ENCODE measurements around the gene CCR7.
A peak's percentile ranks its signal among the peaks of the same experiment; 100 is the strongest.

CCR7 gene

DNA sequence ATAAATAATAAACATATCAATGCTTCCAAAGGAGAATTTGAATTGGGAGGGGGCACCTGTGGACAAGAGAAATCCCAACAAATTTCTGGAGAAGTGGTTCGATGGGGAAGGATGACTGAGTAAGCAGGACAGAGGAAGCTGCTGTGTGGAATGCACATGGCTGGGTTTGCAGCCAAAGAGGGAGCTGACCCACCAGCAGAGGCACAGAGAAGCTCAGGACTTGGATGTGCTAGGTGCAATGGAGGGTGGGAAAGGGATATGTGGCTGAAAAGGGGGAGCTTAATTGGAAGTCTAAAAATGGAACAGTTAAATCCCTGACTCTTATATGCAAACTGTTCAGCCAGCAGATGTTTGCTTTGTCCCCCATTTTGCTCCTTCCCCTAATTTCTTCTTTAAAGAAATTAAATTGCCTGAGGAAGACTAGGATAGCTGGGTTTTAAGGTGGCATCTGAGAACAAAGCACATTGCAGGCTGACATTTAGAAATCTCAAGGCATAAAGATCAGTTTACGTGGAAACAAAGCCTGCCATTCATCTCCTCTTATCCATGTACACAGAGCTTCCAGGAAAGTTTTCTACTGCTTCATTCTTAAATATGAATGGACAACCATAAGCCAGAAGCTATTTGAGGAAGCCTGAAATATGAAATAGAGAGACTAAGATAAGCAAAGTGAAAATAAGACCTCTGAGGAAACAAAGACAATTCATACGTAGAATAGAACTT, 40.9 kb downstream of the CCR7 start:
- Histone ChIP-seq H3K9ac (ENCODE audit: low read length) (no peak overlapping the region), H3K36me3 (ENCODE audit: control insufficient read depth, insufficient read depth, low read length, severe bottlenecking) (no peaks in the 10 kb centered on the region), H3K27me3 (replicated peaks; ENCODE audit: control insufficient read depth, insufficient read depth, low read length) (no peaks in the 10 kb centered on the region), H3K4me1 (ENCODE audit: control insufficient read depth, insufficient read depth, low read length) (peaks cover 25% of the 10 kb centered on the region), H3K4me3 (ENCODE audit: low read length) (no peak overlapping the region), H3K9me3 (ENCODE audit: control insufficient read depth, low read length) (peaks cover 11% of the 10 kb centered on the region)
- peak; percentile 39 for DNase-seq (ENCODE audit: low read depth)

GRCh38 chr17:40522961-40523310, 42.3 kb downstream of the CCR7 start:
- H3K4me1 ChIP-seq (ENCODE audit: control insufficient read depth, insufficient read depth, low read length): peaks cover 25% of the 10 kb centered on the region
- no peaks in the 10 kb centered on the region for H3K27me3 ChIP-seq (replicated peaks; ENCODE audit: control insufficient read depth, insufficient read depth, low read length)
- no peak overlapping the region for H3K4me3 ChIP-seq (ENCODE audit: low read length)
- no peak overlapping the region for H3K9ac ChIP-seq (ENCODE audit: low read length)
- DNase-seq (ENCODE audit: low read depth): no peak
- no peaks in the 10 kb centered on the region for H3K36me3 ChIP-seq (ENCODE audit: control insufficient read depth, insufficient read depth, low read length, severe bottlenecking)
- peaks cover 11% of the 10 kb centered on the region for H3K9me3 ChIP-seq (ENCODE audit: control insufficient read depth, low read length)

GRCh38 chr17:40522250-40522960, 42.9 kb downstream of the CCR7 start:
- peaks cover 25% of the 10 kb centered on the region for H3K4me1 ChIP-seq (ENCODE audit: control insufficient read depth, insufficient read depth, low read length)
- no peaks in the 10 kb centered on the region for H3K27me3 ChIP-seq (replicated peaks; ENCODE audit: control insufficient read depth, insufficient read depth, low read length)
- H3K4me3 ChIP-seq (ENCODE audit: low read length): no peak overlapping the region
- peak; percentile 49 for DNase-seq (ENCODE audit: low read depth)
- H3K36me3 ChIP-seq (ENCODE audit: control insufficient read depth, insufficient read depth, low read length, severe bottlenecking): no peaks in the 10 kb centered on the region
- peaks cover 11% of the 10 kb centered on the region for H3K9me3 ChIP-seq (ENCODE audit: control insufficient read depth, low read length)
- H3K9ac ChIP-seq (ENCODE audit: low read length): peak overlapping the region; percentile 58

GRCh38 chr17:40520991-40521453, 44.2 kb downstream of the CCR7 start:
- Histone ChIP-seq H3K36me3 (ENCODE audit: control insufficient read depth, insufficient read depth, low read length, severe bottlenecking) (no peaks in the 10 kb centered on the region), H3K4me3 (ENCODE audit: low read length) (no peak overlapping the region), H3K9ac (ENCODE audit: low read length) (peak overlapping the region; percentile 58), H3K9me3 (ENCODE audit: control insufficient read depth, low read length) (peaks cover 11% of the 10 kb centered on the region), H3K4me1 (ENCODE audit: control insufficient read depth, insufficient read depth, low read length) (peaks cover 18% of the 10 kb centered on the region), H3K27me3 (replicated peaks; ENCODE audit: control insufficient read depth, insufficient read depth, low read length) (no peaks in the 10 kb centered on the region)
- DNase-seq (ENCODE audit: low read depth): no peak

DNA sequence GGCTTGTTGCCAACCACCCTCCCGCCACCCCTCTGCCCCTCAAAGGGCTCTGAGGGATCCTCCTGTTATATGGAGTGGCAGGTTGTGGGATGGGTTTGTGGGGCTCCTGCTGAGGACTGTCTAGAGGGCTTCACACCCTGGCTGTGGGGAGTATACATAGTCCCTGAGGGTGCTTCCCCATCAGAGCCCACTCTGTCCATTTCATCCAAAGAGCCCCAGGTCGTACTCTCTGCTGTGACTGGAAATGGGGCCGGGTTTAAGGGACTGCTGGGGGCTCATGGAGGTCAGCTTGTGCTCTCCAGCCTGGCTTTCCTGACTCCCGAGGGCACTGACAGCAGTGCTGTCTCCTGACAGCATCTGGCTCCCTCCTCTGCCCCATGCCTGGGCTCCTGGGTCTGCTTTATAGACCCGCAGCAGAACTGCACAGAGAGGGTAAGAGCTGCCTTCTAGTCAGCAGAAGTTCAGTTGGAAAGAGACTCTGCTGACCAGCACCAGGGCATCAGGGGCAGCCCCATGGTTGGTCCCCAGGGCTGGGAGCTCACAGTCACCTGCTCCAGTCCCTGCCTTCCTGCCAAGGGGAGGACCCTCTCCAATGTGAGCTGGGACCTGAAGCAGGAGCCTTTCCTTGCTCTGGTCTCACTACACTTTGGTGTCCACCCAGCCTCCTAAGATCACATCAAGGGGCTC, 46.0 kb downstream of the CCR7 start:
- H3K4me1 ChIP-seq (ENCODE audit: control insufficient read depth, insufficient read depth, low read length): peaks cover 18% of the 10 kb centered on the region
- H3K36me3 ChIP-seq (ENCODE audit: control insufficient read depth, insufficient read depth, low read length, severe bottlenecking): no peaks in the 10 kb centered on the region
- H3K9me3 ChIP-seq (ENCODE audit: control insufficient read depth, low read length): no peaks in the 10 kb centered on the region
- no peak for DNase-seq (ENCODE audit: low read depth)
- no peaks in the 10 kb centered on the region for H3K27me3 ChIP-seq (replicated peaks; ENCODE audit: control insufficient read depth, insufficient read depth, low read length)
- no peak overlapping the region for H3K9ac ChIP-seq (ENCODE audit: low read length)
- no peak overlapping the region for H3K4me3 ChIP-seq (ENCODE audit: low read length)

- DNase-seq (ENCODE audit: low read depth): no peak
- Histone ChIP-seq H3K27me3 (replicated peaks; ENCODE audit: control insufficient read depth, insufficient read depth, low read length) (no peaks in the 10 kb centered on the region), H3K4me1 (ENCODE audit: control insufficient read depth, insufficient read depth, low read length) (peaks cover 18% of the 10 kb centered on the region), H3K36me3 (ENCODE audit: control insufficient read depth, insufficient read depth, low read length, severe bottlenecking) (no peaks in the 10 kb centered on the region), H3K4me3 (ENCODE audit: low read length) (no peak overlapping the region), H3K9me3 (ENCODE audit: control insufficient read depth, low read length) (no peaks in the 10 kb centered on the region), H3K9ac (ENCODE audit: low read length) (no peak overlapping the region)
Observed at GRCh38 chr17:40518401-40519088, 46.7 kb downstream of the CCR7 start.

GRCh38 chr17:40517981-40518380, 47.3 kb downstream of the CCR7 start:
- DNase-seq (ENCODE audit: low read depth): no peak
- no peaks in the 10 kb centered on the region for H3K9me3 ChIP-seq (ENCODE audit: control insufficient read depth, low read length)
- H3K4me1 ChIP-seq (ENCODE audit: control insufficient read depth, insufficient read depth, low read length): peaks cover 18% of the 10 kb centered on the region
- H3K36me3 ChIP-seq (ENCODE audit: control insufficient read depth, insufficient read depth, low read length, severe bottlenecking): no peaks in the 10 kb centered on the region
- no peaks in the 10 kb centered on the region for H3K27me3 ChIP-seq (replicated peaks; ENCODE audit: control insufficient read depth, insufficient read depth, low read length)
- H3K9ac ChIP-seq (ENCODE audit: low read length): no peak overlapping the region
- no peak overlapping the region for H3K4me3 ChIP-seq (ENCODE audit: low read length)

- Histone ChIP-seq H3K36me3 (ENCODE audit: control insufficient read depth, insufficient read depth, low read length, severe bottlenecking) (no peaks in the 10 kb centered on the region), H3K4me1 (ENCODE audit: control insufficient read depth, insufficient read depth, low read length) (peaks cover 15% of the 10 kb centered on the region), H3K9me3 (ENCODE audit: control insufficient read depth, low read length) (no peaks in the 10 kb centered on the region), H3K4me3 (ENCODE audit: low read length) (no peak overlapping the region), H3K27me3 (replicated peaks; ENCODE audit: control insufficient read depth, insufficient read depth, low read length) (no peaks in the 10 kb centered on the region), H3K9ac (ENCODE audit: low read length) (no peak overlapping the region)
- DNase-seq (ENCODE audit: low read depth): no peak
Observed at GRCh38 chr17:40517286-40517662, 48.0 kb downstream of the CCR7 start.

- Histone ChIP-seq H3K36me3 (ENCODE audit: control insufficient read depth, insufficient read depth, low read length, severe bottlenecking) (no peaks in the 10 kb centered on the region), H3K4me3 (ENCODE audit: low read length) (no peak overlapping the region), H3K4me1 (ENCODE audit: control insufficient read depth, insufficient read depth, low read length) (peaks cover 15% of the 10 kb centered on the region), H3K9me3 (ENCODE audit: control insufficient read depth, low read length) (no peaks in the 10 kb centered on the region), H3K9ac (ENCODE audit: low read length) (no peak overlapping the region), H3K27me3 (replicated peaks; ENCODE audit: control insufficient read depth, insufficient read depth, low read length) (no peaks in the 10 kb centered on the region)
- DNase-seq (ENCODE audit: low read depth): no peak
Observed at GRCh38 chr17:40516581-40517285, 48.5 kb downstream of the CCR7 start.

GRCh38 chr17:40515491-40516041, 49.7 kb downstream of the CCR7 start:
- no peaks in the 10 kb centered on the region for H3K9me3 ChIP-seq (ENCODE audit: control insufficient read depth, low read length)
- no peak overlapping the region for H3K9ac ChIP-seq (ENCODE audit: low read length)
- H3K4me1 ChIP-seq (ENCODE audit: control insufficient read depth, insufficient read depth, low read length): peaks cover 16% of the 10 kb centered on the region
- H3K4me3 ChIP-seq (ENCODE audit: low read length): no peak overlapping the region
- H3K27me3 ChIP-seq (replicated peaks; ENCODE audit: control insufficient read depth, insufficient read depth, low read length): no peaks in the 10 kb centered on the region
- H3K36me3 ChIP-seq (ENCODE audit: control insufficient read depth, insufficient read depth, low read length, severe bottlenecking): no peaks in the 10 kb centered on the region
- no peak for DNase-seq (ENCODE audit: low read depth)
